Epidermal melanocyte (primary cell): ENCODE data around the gene SLC9A4.

Experiments
- DNase-seq: peaks from one replicate; pipeline ENCODE4 v3.0.0; 2011; ENCODE audit warnings: low spot score; ENCODE audit not compliant: insufficient read length

Gene SLC9A4

GRCh38 chr2:102499558-102499957 is 26.5 kb downstream of the SLC9A4 start:
- DNase-seq, result no peak

- DNase-seq, result no peak
Measured at GRCh38 chr2:102502576-102502975, 29.6 kb downstream of the SLC9A4 start.

GRCh38 chr2:102504833-102505232 is 31.8 kb downstream of the SLC9A4 start:
- DNase-seq, result no peak

- no peak for DNase-seq
Measured at GRCh38 chr2:102505290-102505689, 32.3 kb downstream of the SLC9A4 start.

- no peak for DNase-seq
Measured at GRCh38 chr2:102506743-102507142, 33.7 kb downstream of the SLC9A4 start.

- no peak for DNase-seq
Measured at GRCh38 chr2:102508863-102509262, 35.8 kb downstream of the SLC9A4 start.

GRCh38 chr2:102509749-102510148 is 36.7 kb downstream of the SLC9A4 start:
- DNase-seq, result no peak

GRCh38 chr2:102510791-102511575 is 38.0 kb downstream of the SLC9A4 start:
- DNase-seq, result no peak

- no peak for DNase-seq
Measured at GRCh38 chr2:102512161-102512560, 39.1 kb downstream of the SLC9A4 start.

GRCh38 chr2:102513355-102513939 is 40.4 kb downstream of the SLC9A4 start:
- no peak for DNase-seq

GRCh38 chr2:102514061-102514785 is 41.2 kb downstream of the SLC9A4 start:
- DNase-seq, result peak; percentile 36

- no peak for DNase-seq
Measured at GRCh38 chr2:102515851-102516250, 42.8 kb downstream of the SLC9A4 start.

- no peak for DNase-seq
Measured at GRCh38 chr2:102518170-102518569, 45.1 kb downstream of the SLC9A4 start.

GRCh38 chr2:102520009-102520408 is 47.0 kb downstream of the SLC9A4 start:
- DNase-seq, result no peak

- DNase-seq, result no peak
Measured at GRCh38 chr2:102520801-102521200, 47.8 kb downstream of the SLC9A4 start.

- no peak for DNase-seq
Measured at GRCh38 chr2:102522162-102522561, 49.1 kb downstream of the SLC9A4 start.

GRCh38 chr2:102522890-102523289 is 49.9 kb downstream of the SLC9A4 start:
- DNase-seq, result no peak

GRCh38 chr2:102523651-102524050 is 50.6 kb downstream of the SLC9A4 start:
- DNase-seq, result no peak

GRCh38 chr2:102527086-102527485 is 54.1 kb downstream of the SLC9A4 start:
- no peak for DNase-seq

GRCh38 chr2:102538491-102538890 is 65.5 kb downstream of the SLC9A4 start:
- no peak for DNase-seq

GRCh38 chr2:102540882-102541281 is 67.9 kb downstream of the SLC9A4 start:
- DNase-seq, result no peak

- DNase-seq, result no peak
Measured at GRCh38 chr2:102544182-102544581, 71.2 kb downstream of the SLC9A4 start.
